Stimulated activated CD8-positive, alpha-beta memory T cell treated with anti-CD3 and anti-CD28 coated beads, Interleukin-12 subunit alpha, Interleukin-12 subunit beta, amount 100 ng/mL, for 24 hours (primary cell): ENCODE data around the gene STK32C.

ENCODE experiments used
- DNase-seq: peaks from one replicate; pipeline ENCODE4 v3.0.0-alpha.2; 2020; ENCODE audit errors: extremely low read depth

The STK32C gene

GRCh38 chr10:132184816-132185593, 122.7 kb downstream of the STK32C start:
- DNase-seq = no peak

GRCh38 chr10:132183046-132183445, 124.7 kb downstream of the STK32C start:
- no peak for DNase-seq

- no peak for DNase-seq
Observed at GRCh38 chr10:132182591-132182990, 125.2 kb downstream of the STK32C start.

- no peak for DNase-seq
Observed at GRCh38 chr10:132181691-132182425, 125.9 kb downstream of the STK32C start.

GRCh38 chr10:132180736-132181135, 127.0 kb downstream of the STK32C start:
- no peak for DNase-seq

- no peak for DNase-seq
Observed at GRCh38 chr10:132179551-132180392, 128.0 kb downstream of the STK32C start.

- DNase-seq = no peak
Observed at GRCh38 chr10:132178672-132179545, 128.8 kb downstream of the STK32C start.

GRCh38 chr10:132178046-132178445, 129.7 kb downstream of the STK32C start:
- DNase-seq = no peak

GRCh38 chr10:132176623-132177500, 130.9 kb downstream of the STK32C start:
- no peak for DNase-seq

GRCh38 chr10:132175907-132176581, 131.7 kb downstream of the STK32C start:
- DNase-seq = no peak

- DNase-seq = no peak
Observed at GRCh38 chr10:132175408-132175807, 132.3 kb downstream of the STK32C start.

GRCh38 chr10:132174237-132174636, 133.5 kb downstream of the STK32C start:
- no peak for DNase-seq

GRCh38 chr10:132173185-132173584, 134.6 kb downstream of the STK32C start:
- DNase-seq = no peak

GRCh38 chr10:132172091-132173066, 135.4 kb downstream of the STK32C start:
- DNase-seq = no peak

GRCh38 chr10:132170561-132171361, 137.0 kb downstream of the STK32C start:
- no peak for DNase-seq

GRCh38 chr10:132169766-132170560, 137.8 kb downstream of the STK32C start:
- no peak for DNase-seq
